HCT116 (cell line): ENCODE measurements around the gene TMEM151A. TPM values are rescaled to one million over a fixed set of nuclear protein-coding genes. Genes with fewer than 3 reads are reported as not detected.

Experiments
- ATAC-seq: fragments of 200-7000 bp; cut with Tn5 transposase; 2 replicates; pipeline ENCODE4 v1.9.1; 2020; ENCODE audit warnings: mild to moderate bottlenecking, moderate library complexity
- BruUV-seq: library from RNA; stranded (reverse); fragments of 400-500 nt; replicated peaks from 2 replicates; lab custom pipeline; 2021; lab: Mats Ljungman, UMichigan
- CTCF ChIA-PET: fragments of 300-600 bp; sonication (Branson Sonifier 250); formaldehyde crosslinking; loops from one replicate; lab custom pipeline; 2021; ENCODE audit warnings: antibody characterized with exemption; lab: Charles Lee
- POLR2A ChIA-PET: fragments of 300-600, 350-600 bp; sonication (Branson Sonifier 250); formaldehyde crosslinking; loops from one replicate; lab custom pipeline; 2021; ENCODE audit warnings: antibody characterized with exemption; lab: Charles Lee
- RAD21 ChIA-PET, 2 experiments: fragments of 300-600 bp; sonication (Branson Sonifier 250); formaldehyde crosslinking; loops; one replicate each; lab custom pipeline; 2023; ENCODE audit warnings: low total read pairs in 2 of 2; ENCODE audit not compliant: uncharacterized antibody in 2 of 2, unreplicated experiment in 2 of 2, low non-redundant PET in 1 of 2; lab: Charles Lee
- DNase-seq: peaks from one replicate; pipeline ENCODE4 v3.0.0-alpha.2; 2010; ENCODE audit warnings: low read depth, low spot score
- H2AFZ ChIP-seq: fragments of 200-600 bp; shearing (Covaris generic), sonication (generic); 2 replicates; pipeline ENCODE4 v1.6.1; 2017; ENCODE audit warnings: low read depth, mixed run types, mixed read lengths, antibody characterized with exemption, low read length; ENCODE audit not compliant: poor library complexity, severe bottlenecking
- H3K27ac ChIP-seq: 2 replicates; pipeline ENCODE4 v1.5.1; 2012; ENCODE audit warnings: low read depth, low read length
- H3K27me3 ChIP-seq: fragments of 200-600 bp; sonication (generic); 2 replicates; pipeline ENCODE4 v1.6.1; 2016; ENCODE audit warnings: mixed run types, low read length, mixed read lengths; ENCODE audit not compliant: insufficient read depth
- H3K36me3 ChIP-seq, 2 experiments: fragments of 200-500 bp in 1 of 2; fragments of 200-600 bp in 1 of 2; sonication (Bioruptor generic) in 1 of 2; sonication (generic) in 1 of 2; 2 replicates each; pipeline versions ENCODE4 v1.5.1 to v1.6.1; 2014 to 2016; ENCODE audit warnings: low read length in 2 of 2, inconsistent platforms in 1 of 2, mixed read lengths in 1 of 2, mixed run types in 1 of 2; ENCODE audit not compliant: insufficient read depth in 2 of 2, control insufficient read depth in 1 of 2
- H3K4me1 ChIP-seq, 2 experiments: fragments of 200-600 bp in 1 of 2; sonication (generic) in 1 of 2; 2 replicates each; pipeline versions ENCODE4 v1.5.1 to v1.6.1; 2012 to 2017; ENCODE audit warnings: low read length in 2 of 2, inconsistent platforms in 1 of 2, mild to moderate bottlenecking in 1 of 2, mixed read lengths in 1 of 2, mixed run types in 1 of 2, moderate library complexity in 1 of 2; ENCODE audit not compliant: insufficient read depth in 2 of 2, control insufficient read depth in 1 of 2
- H3K4me2 ChIP-seq: fragments of 200-600 bp; sonication (generic); 2 replicates; pipeline ENCODE4 v1.6.1; 2017; ENCODE audit warnings: mixed run types, low read length, mixed read lengths
- H3K4me3 ChIP-seq, 2 experiments: fragments of 200-600 bp in 1 of 2; sonication (generic) in 1 of 2; replicated peaks in 1 of 2; 2 replicates each; pipeline ENCODE4 v1.5.1; 2011 to 2016; ENCODE audit warnings: low read length in 2 of 2, control low read depth in 1 of 2, low read depth in 1 of 2, mild to moderate bottlenecking in 1 of 2, mixed read lengths in 1 of 2, mixed run types in 1 of 2
- H3K79me2 ChIP-seq: fragments of 200-600 bp; sonication (generic); 2 replicates; pipeline ENCODE4 v1.6.1; 2017; ENCODE audit warnings: mild to moderate bottlenecking, mixed run types, low read length, moderate library complexity, mixed read lengths; ENCODE audit not compliant: insufficient read depth
- H3K9ac ChIP-seq: fragments of 200-600 bp; sonication (generic); 2 replicates; pipeline ENCODE4 v1.6.1; 2016; ENCODE audit warnings: low read length, mixed read lengths
- H3K9me2 ChIP-seq: fragments of 200-600 bp; sonication (generic), shearing (Covaris generic); 2 replicates; pipeline ENCODE4 v1.6.1; 2017; ENCODE audit warnings: mixed run types, mild to moderate bottlenecking, moderate library complexity; ENCODE audit not compliant: insufficient read depth
- H3K9me3 ChIP-seq, 2 experiments: fragments of 200-500 bp in 1 of 2; fragments of 200-600 bp in 1 of 2; sonication (Bioruptor generic) in 1 of 2; sonication (generic) in 1 of 2; 2 replicates each; pipeline ENCODE4 v1.6.1; 2014 to 2017; ENCODE audit warnings: low read length in 2 of 2, mixed read lengths in 2 of 2, inconsistent platforms in 1 of 2, low read depth in 1 of 2, mild to moderate bottlenecking in 1 of 2, mixed run types in 1 of 2, moderate library complexity in 1 of 2; ENCODE audit not compliant: control insufficient read depth in 1 of 2, insufficient read depth in 1 of 2
- H4K20me1 ChIP-seq: fragments of 200-600 bp; sonication (generic), shearing (Covaris generic); 2 replicates; pipeline ENCODE4 v1.6.1; 2017; ENCODE audit warnings: mixed run types, mild to moderate bottlenecking, moderate library complexity; ENCODE audit not compliant: insufficient read depth
- ATF3 ChIP-seq: IDR thresholded peaks from 2 replicates; pipeline ENCODE4 v1.6.1; 2012
- CBX3 ChIP-seq: IDR thresholded peaks from 2 replicates; pipeline ENCODE4 v1.6.1; 2012; ENCODE audit warnings: low read depth
- CTCF ChIP-seq, 3 experiments: fragments of 200-600 bp in 1 of 3; sonication (generic) in 1 of 3; IDR thresholded peaks in 2 of 3; conservative IDR thresholded peaks in 1 of 3; 2 replicates each; pipeline ENCODE4 v1.5.1; 2012 to 2017; ENCODE audit warnings: low read depth in 2 of 3, low read length in 2 of 3, antibody characterized with exemption in 1 of 3, borderline replicate concordance in 1 of 3, control low read depth in 1 of 3, mild to moderate bottlenecking in 1 of 3, mixed read lengths in 1 of 3, mixed run types in 1 of 3, moderate library complexity in 1 of 3; ENCODE audit not compliant: insufficient read depth in 1 of 3
- EGR1 ChIP-seq: IDR thresholded peaks from 2 replicates; pipeline ENCODE4 v1.6.1; 2012; ENCODE audit warnings: low read depth
- ELF1 ChIP-seq: IDR thresholded peaks from 2 replicates; pipeline ENCODE4 v1.6.1; 2012; ENCODE audit warnings: low read depth, borderline replicate concordance
- EZH2 ChIP-seq: fragments of 200-600 bp; sonication (generic); IDR thresholded peaks from 2 replicates; pipeline ENCODE4 v1.6.1; 2017; ENCODE audit warnings: antibody characterized with exemption, mixed run types
- EZH2phosphoT487 ChIP-seq: fragments of 200-600 bp; IDR thresholded peaks from 2 replicates; pipeline ENCODE4 v1.6.1; 2018; ENCODE audit warnings: antibody characterized with exemption, borderline replicate concordance
- JUND ChIP-seq: IDR thresholded peaks from 2 replicates; pipeline ENCODE4 v1.6.1; 2012
- MAX ChIP-seq: IDR thresholded peaks from 2 replicates; pipeline ENCODE4 v1.6.1; 2012
- POLR2A ChIP-seq: IDR thresholded peaks from 2 replicates; pipeline ENCODE4 v1.7.0; 2011; ENCODE audit warnings: borderline replicate concordance; ENCODE audit not compliant: insufficient read depth, insufficient read length; ENCODE audit errors: extremely low read depth
- POLR2AphosphoS5 ChIP-seq: IDR thresholded peaks from 2 replicates; pipeline ENCODE4 v1.6.1; 2011; ENCODE audit warnings: mild to moderate bottlenecking, low read depth, low read length, moderate library complexity
- RAD21 ChIP-seq: IDR thresholded peaks from 2 replicates; pipeline ENCODE4 v1.6.1; 2012; ENCODE audit warnings: low read depth, mild to moderate bottlenecking
- REST ChIP-seq: IDR thresholded peaks from 2 replicates; pipeline ENCODE4 v1.6.1; 2012; ENCODE audit warnings: low read depth
- SIN3A ChIP-seq: IDR thresholded peaks from 2 replicates; pipeline ENCODE4 v1.6.1; 2012; ENCODE audit warnings: low read depth
- TCF7L2 ChIP-seq: IDR thresholded peaks from 2 replicates; pipeline ENCODE4 v1.7.0; 2011; ENCODE audit warnings: borderline replicate concordance, inconsistent platforms; ENCODE audit not compliant: insufficient read depth, insufficient read length; ENCODE audit errors: extremely low read depth
- YY1 ChIP-seq: IDR thresholded peaks from 2 replicates; pipeline ENCODE4 v1.6.1; 2011; ENCODE audit warnings: low read length, low read depth, moderate library complexity, mild to moderate bottlenecking; ENCODE audit not compliant: insufficient replicate concordance; ENCODE audit errors: extremely low read depth
- ZBTB33 ChIP-seq: IDR thresholded peaks from 2 replicates; pipeline ENCODE4 v1.6.1; 2011; ENCODE audit warnings: mild to moderate bottlenecking, low read length, moderate library complexity; ENCODE audit not compliant: insufficient replicate concordance; ENCODE audit errors: extremely low read depth
- ZFX ChIP-seq: fragments of 450-650 bp; IDR thresholded peaks from 2 replicates; pipeline ENCODE4 v1.6.1; 2017
- intact Hi-C: fragments of 100-400 bp; cut with micrococcal nuclease; formaldehyde crosslinking; loops from 2 replicates; pipeline ENCODE4 v1.10.0; 2022
- total RNA-seq: library from RNA; stranded (reverse); gene quantifications from one replicate; pipeline ENCODE4 v1.2.1, GENCODE V29; 2021; ENCODE audit not compliant: unreplicated experiment

Gene TMEM151A
- total RNA-seq, 1 experiment from 2014 or later, result 5.9 TPM

- ChIA-PET POLR2A (no interaction called here), CTCF (no interaction called here), RAD21 (no interaction called here)
- H3K9me2 ChIP-seq, result no peaks in the 10 kb centered on the region
- no peaks in the 10 kb centered on the region for H3K9me3 ChIP-seq
- H3K27ac ChIP-seq, result no peak overlapping the region
- no TSS peak for BruUV-seq
- H3K4me3 ChIP-seq, result no peak overlapping the region
- no peak for TF ChIP-seq ZFX
- TF ChIP-seq EZH2, result no peak
- TF ChIP-seq POLR2AphosphoS5, result no peak
- TF ChIP-seq JUND, result no peak
- TF ChIP-seq YY1, result no peak
- no peak for TF ChIP-seq MAX
- no peak for TF ChIP-seq CTCF (IDR thresholded peaks at IDR 0.05 in 2 of 3, conservative IDR thresholded peaks at IDR 0.05 in 1 of 3; ENCODE audit: borderline replicate concordance in 1 of 3, insufficient read depth in 1 of 3, low read depth in 2 of 3, low read length in 2 of 3)
- no peak for TF ChIP-seq EZH2phosphoT487
- no peak for TF ChIP-seq POLR2A
- no peak for TF ChIP-seq EGR1
- no peak for TF ChIP-seq RAD21
- no peak for TF ChIP-seq TCF7L2
- no peak for TF ChIP-seq SIN3A
- TF ChIP-seq ATF3, result no peak
- TF ChIP-seq REST, result no peak
- no peak for TF ChIP-seq ELF1
- no peak for TF ChIP-seq ZBTB33
- no peak for TF ChIP-seq CBX3
- intact Hi-C loops, result no loop called here
- no peak overlapping the region for H3K4me2 ChIP-seq
- H3K36me3 ChIP-seq, result no peaks in the 10 kb centered on the region
- H3K4me1 ChIP-seq, result peaks cover 16 to 29% of the 10 kb centered on the region in 2 experiments
- DNase-seq (no peak), ATAC-seq (no peak)
- no peaks in the 10 kb centered on the region for H3K27me3 ChIP-seq
- no peak overlapping the region for H3K9ac ChIP-seq
- no peak overlapping the region for H2AFZ ChIP-seq
- no peaks in the 10 kb centered on the region for H3K79me2 ChIP-seq
- H4K20me1 ChIP-seq, result no peaks in the 10 kb centered on the region
Measured at GRCh38 chr11:66294626-66295620, 3.2 kb downstream of the TMEM151A start.
